Karpas-422 (cell line): ENCODE data around the gene FBXO21. TPM values are rescaled to one million over a fixed set of nuclear protein-coding genes. Genes with fewer than 3 reads are reported as not detected.

Experiments used
- DNase-seq: peaks from one replicate; pipeline ENCODE4 v3.0.0-alpha.2; 2015
- H2AFZ ChIP-seq: fragments of 200-600 bp; sonication (generic); 2 replicates; pipeline ENCODE4 v1.6.1; 2014; ENCODE audit warnings: antibody characterized with exemption, low read length, mixed read lengths
- H3K27ac ChIP-seq: fragments of 200-600 bp; sonication (generic); 2 replicates; pipeline ENCODE4 v1.5.1; 2014; ENCODE audit warnings: mild to moderate bottlenecking, low read length, moderate library complexity
- H3K27me3 ChIP-seq: fragments of 200-600 bp; sonication (generic); 2 replicates; pipeline ENCODE4 v1.6.1; 2014; ENCODE audit warnings: low read length, mixed read lengths
- H3K36me3 ChIP-seq: fragments of 200-600 bp; sonication (generic); 2 replicates; pipeline ENCODE4 v1.6.1; 2014; ENCODE audit warnings: low read length, mixed read lengths; ENCODE audit not compliant: insufficient read depth
- H3K4me1 ChIP-seq: fragments of 200-600 bp; sonication (generic); 2 replicates; pipeline ENCODE4 v1.6.1; 2014; ENCODE audit warnings: mild to moderate bottlenecking, low read length, mixed read lengths
- H3K4me2 ChIP-seq: fragments of 200-600 bp; sonication (generic); 2 replicates; pipeline ENCODE4 v1.6.1; 2014; ENCODE audit warnings: low read length, low read depth, mild to moderate bottlenecking; ENCODE audit not compliant: poor library complexity, severe bottlenecking
- H3K4me3 ChIP-seq: fragments of 200-600 bp; sonication (generic); 2 replicates; pipeline ENCODE4 v1.5.1; 2014; ENCODE audit warnings: mild to moderate bottlenecking, antibody characterized with exemption, low read length, mixed read lengths
- H3K79me2 ChIP-seq: fragments of 200-600 bp; sonication (generic); 2 replicates; pipeline ENCODE4 v1.6.1; 2014; ENCODE audit warnings: mild to moderate bottlenecking, low read length, mixed read lengths
- H3K9ac ChIP-seq: fragments of 200-600 bp; sonication (generic); 2 replicates; pipeline ENCODE4 v1.6.0; 2014; ENCODE audit warnings: low read length
- H3K9me2 ChIP-seq: fragments of 200-600 bp; sonication (generic), shearing (Covaris generic); replicated peaks from 2 replicates; pipeline ENCODE4 v1.6.0; 2014; ENCODE audit warnings: mild to moderate bottlenecking, low read length, moderate library complexity; ENCODE audit not compliant: insufficient read depth
- H3K9me3 ChIP-seq: fragments of 300-700, 200-600 bp; sonication (generic); 2 replicates; pipeline ENCODE4 v1.6.1; 2014; ENCODE audit warnings: low read length, mixed read lengths
- H4K20me1 ChIP-seq: fragments of 200-600 bp; sonication (generic); 2 replicates; pipeline ENCODE4 v1.6.1; 2014; ENCODE audit warnings: mild to moderate bottlenecking, antibody characterized with exemption, low read length, low read depth; ENCODE audit not compliant: insufficient read depth
- total RNA-seq: library from RNA; depleted of rRNA; stranded (reverse); fragments of >200 nt; shearing (Covaris generic); gene quantifications from 2 replicates; pipeline ENCODE4 v1.2.3, GENCODE V29; 2014; ENCODE audit warnings: low replicate concordance

Gene FBXO21
- total RNA-seq, 1 experiment from 2014 or later, result 32.7 TPM

DNA sequence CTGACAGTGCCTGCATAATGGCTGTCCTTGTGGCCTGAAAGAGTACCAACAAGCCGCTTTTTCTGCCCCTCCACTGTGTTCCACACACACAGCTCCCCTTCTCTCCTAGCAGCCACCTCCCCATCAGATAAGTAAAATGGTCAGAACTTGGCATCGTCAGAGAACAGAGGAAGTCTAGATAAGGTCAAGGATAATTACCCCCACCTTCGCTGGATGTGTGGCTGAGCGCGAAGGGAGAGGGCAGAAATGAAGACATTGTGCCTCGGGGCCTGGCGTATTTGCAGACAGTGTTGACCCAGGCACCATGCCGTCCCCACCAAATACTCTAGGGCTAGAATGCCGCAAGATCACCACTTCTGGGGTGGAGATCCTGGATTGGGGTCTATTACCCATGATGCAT is 30.6 kb downstream of the FBXO21 start:
- Histone ChIP-seq H3K4me2 (no peak overlapping the region), H2AFZ (no peak overlapping the region), H3K4me3 (no peak overlapping the region), H3K9ac (no peak overlapping the region), H4K20me1 (peaks cover 8% of the 10 kb centered on the region; the same call in 1 of the 2 replicates), H3K9me3 (no peaks in the 10 kb centered on the region), H3K27ac (no peak overlapping the region), H3K4me1 (no peaks in the 10 kb centered on the region), H3K36me3 (peaks cover 55% of the 10 kb centered on the region), H3K9me2 (no peaks in the 10 kb centered on the region), H3K79me2 (no peaks in the 10 kb centered on the region), H3K27me3 (no peaks in the 10 kb centered on the region)
- no peak for DNase-seq

DNA sequence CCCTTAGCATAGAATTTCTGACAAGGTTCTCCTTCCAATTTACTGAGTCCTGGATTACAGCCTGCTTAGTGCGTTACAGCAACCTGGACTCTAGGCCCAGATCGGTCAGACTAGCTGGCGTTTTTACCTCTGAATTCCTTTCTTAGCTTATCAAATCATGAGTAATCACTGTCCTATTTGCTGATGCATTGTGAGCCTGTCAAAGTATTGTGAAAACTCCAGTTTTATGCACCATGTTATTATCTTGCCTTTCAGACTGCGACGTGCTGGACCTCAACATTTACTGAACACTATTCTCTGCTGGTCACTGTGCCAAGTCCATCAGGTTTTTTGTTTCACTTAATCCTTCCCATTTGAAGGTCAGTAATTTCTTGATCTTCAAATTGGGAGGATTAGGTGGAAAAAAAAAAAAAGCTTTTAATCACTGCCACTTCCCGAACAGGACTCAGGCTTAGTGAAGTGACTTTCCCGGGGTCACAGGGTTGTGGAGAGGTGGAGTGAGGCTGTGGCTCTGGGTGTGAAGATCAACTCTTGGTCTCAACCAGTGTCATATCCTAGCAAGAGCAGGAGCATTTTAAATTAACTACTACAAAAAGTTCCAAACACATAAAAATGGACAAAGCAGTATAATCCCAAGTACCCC is 31.2 kb downstream of the FBXO21 start:
- H3K4me3 ChIP-seq, result no peak overlapping the region
- no peaks in the 10 kb centered on the region for H3K9me2 ChIP-seq
- DNase-seq, result no peak
- no peak overlapping the region for H3K27ac ChIP-seq
- no peak overlapping the region for H2AFZ ChIP-seq
- no peak overlapping the region for H3K9ac ChIP-seq
- H3K27me3 ChIP-seq, result no peaks in the 10 kb centered on the region
- peaks cover 60% of the 10 kb centered on the region for H3K36me3 ChIP-seq
- 0 out of 2 replicates have a peak, but pooled peaks cover 6% of the 10 kb centered on the region for H3K79me2 ChIP-seq
- no peaks in the 10 kb centered on the region for H3K9me3 ChIP-seq
- H4K20me1 ChIP-seq, result peaks cover 12% of the 10 kb centered on the region; the same call in 1 of the 2 replicates
- H3K4me1 ChIP-seq, result no peaks in the 10 kb centered on the region
- no peak overlapping the region for H3K4me2 ChIP-seq

DNA sequence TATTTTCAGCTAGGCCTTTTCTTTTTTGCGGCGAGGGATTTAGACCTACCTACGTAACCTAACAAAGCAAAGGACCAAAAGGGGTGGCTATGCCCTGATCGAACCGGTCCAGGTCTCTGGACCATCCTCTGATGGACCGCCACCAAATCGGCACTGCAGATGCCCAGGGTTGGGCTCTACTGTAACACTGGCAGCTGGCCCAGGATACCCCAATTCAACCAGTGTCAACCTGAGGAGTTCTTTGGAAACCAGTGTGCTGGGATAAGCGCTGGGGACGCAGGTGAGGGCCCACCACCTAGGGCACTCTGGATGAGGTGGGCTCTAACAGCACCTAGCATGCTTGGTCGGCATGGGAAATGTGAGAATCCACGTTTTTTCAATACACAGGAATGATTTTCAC is 32.2 kb downstream of the FBXO21 start:
- Histone ChIP-seq H3K4me2 (no peak overlapping the region), H3K9me3 (no peaks in the 10 kb centered on the region), H3K79me2 (0 out of 2 replicates have a peak, but pooled peaks cover 9% of the 10 kb centered on the region), H3K9ac (no peak overlapping the region), H3K4me1 (no peaks in the 10 kb centered on the region), H3K4me3 (no peak overlapping the region), H3K27me3 (no peaks in the 10 kb centered on the region), H2AFZ (no peak overlapping the region), H3K36me3 (peaks cover 64% of the 10 kb centered on the region), H3K9me2 (no peaks in the 10 kb centered on the region), H4K20me1 (peaks cover 12% of the 10 kb centered on the region; the same call in 1 of the 2 replicates), H3K27ac (no peak overlapping the region)
- DNase-seq, result no peak

DNA sequence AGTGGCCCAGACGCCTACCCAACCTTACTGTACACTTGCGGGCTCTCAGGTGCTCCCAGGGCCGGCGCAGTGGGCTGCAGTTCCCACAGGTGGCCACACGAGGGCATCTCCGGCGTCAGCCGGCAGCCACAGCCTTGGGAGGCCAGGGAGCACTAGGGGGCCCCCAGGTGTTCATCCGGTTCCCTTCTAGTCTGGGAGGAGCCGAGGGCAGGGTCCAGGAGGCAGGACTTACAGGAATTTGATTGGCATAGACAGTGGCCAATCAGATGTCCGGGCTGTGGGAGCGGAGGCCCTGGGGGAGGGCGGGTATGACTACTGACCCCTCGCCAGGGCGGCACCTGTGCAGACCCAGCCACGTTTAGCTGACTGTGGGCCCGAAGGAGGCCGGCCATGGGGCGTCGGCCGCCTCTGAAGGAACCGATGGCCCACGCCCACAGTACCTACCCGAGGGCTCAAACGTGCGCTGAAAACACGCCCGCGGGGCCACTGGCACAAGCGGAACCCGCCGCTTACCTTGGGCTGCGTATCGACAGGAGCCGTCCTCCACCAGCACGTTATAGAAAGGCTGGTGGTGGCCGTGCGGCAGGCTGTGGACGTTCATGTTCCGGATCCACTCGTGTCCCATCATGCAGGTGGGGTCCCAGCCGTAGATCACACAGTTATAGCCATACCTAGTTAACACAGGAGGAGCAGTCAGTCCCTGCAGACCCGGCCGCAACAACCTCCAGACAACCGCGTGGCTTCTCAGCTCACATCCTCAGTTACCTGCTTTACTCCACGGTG is 34.8 kb downstream of the FBXO21 start:
- H3K36me3 ChIP-seq, result peaks cover 63% of the 10 kb centered on the region; the same call in 1 of the 2 replicates
- no peak overlapping the region for H3K27ac ChIP-seq
- DNase-seq, result peak; percentile 97

DNA sequence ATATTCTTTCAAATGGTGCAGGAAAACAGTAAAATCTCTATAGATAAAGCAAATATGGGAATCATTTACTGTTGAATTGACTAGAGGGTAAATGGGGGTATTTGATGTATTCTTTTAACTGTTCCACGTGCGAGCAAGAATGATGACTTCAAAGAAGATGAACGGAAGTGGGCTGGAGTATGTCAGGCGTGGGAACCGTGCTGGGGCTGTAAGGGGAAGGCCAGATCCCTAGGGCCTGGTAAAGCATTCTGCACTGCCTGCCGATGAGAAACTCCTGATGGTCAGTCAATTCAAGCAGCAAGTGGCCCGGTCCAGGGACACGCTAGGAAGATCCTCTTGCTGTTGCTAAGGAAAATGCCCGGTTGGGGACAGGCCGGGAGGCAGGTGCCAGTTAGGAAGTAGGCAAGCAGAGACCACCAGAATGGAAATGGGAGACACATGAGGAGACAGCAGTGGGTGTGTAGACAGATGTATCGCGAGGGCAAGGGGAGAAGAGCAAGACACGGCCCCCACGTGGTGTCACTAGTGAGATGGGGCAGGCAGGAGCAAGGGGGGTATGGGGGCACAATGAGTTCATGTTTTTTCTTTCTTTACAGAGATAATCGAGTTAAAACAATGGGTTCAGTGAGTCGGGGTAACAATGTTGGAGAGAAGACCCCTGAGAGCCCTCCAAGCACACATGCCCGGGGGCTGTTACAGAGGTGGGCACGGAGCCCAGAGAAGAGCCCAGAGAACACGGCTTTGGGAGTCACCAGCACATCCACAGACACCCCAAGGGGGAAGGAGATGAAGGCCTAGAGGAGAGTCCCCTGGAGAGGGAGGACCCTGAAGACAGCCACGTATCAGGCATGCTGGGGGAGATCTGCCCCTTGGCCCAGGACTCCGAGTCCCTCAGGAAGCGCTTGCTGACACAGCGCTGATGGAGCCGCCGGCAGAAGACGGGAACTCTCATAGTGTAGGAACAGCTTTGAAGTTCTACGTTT is 37.2 kb downstream of the FBXO21 start:
- H3K27ac ChIP-seq, result no peak overlapping the region
- H3K9me2 ChIP-seq, result no peaks in the 10 kb centered on the region
- no peaks in the 10 kb centered on the region for H3K27me3 ChIP-seq
- no peak overlapping the region for H3K4me3 ChIP-seq
- no peak for DNase-seq
- no peaks in the 10 kb centered on the region for H3K4me1 ChIP-seq
- H3K36me3 ChIP-seq, result peaks cover 47% of the 10 kb centered on the region; the same call in 1 of the 2 replicates
- no peak overlapping the region for H2AFZ ChIP-seq
- 0 out of 2 replicates have a peak, but pooled peaks cover 9% of the 10 kb centered on the region for H3K79me2 ChIP-seq
- peaks cover 12% of the 10 kb centered on the region; the same call in 1 of the 2 replicates for H4K20me1 ChIP-seq
- no peaks in the 10 kb centered on the region for H3K9me3 ChIP-seq
- H3K4me2 ChIP-seq, result no peak overlapping the region
- H3K9ac ChIP-seq, result no peak overlapping the region

More for the DNA sequence above, 34.8 kb downstream of the FBXO21 start:
- peaks cover 12% of the 10 kb centered on the region; the same call in 1 of the 2 replicates for H4K20me1 ChIP-seq
- no peak overlapping the region for H3K4me2 ChIP-seq
- no peaks in the 10 kb centered on the region for H3K27me3 ChIP-seq
- H2AFZ ChIP-seq, result no peak overlapping the region
- no peak overlapping the region for H3K4me3 ChIP-seq
- H3K9me2 ChIP-seq, result no peaks in the 10 kb centered on the region
- no peak overlapping the region for H3K9ac ChIP-seq
- H3K9me3 ChIP-seq, result no peaks in the 10 kb centered on the region
- no peaks in the 10 kb centered on the region for H3K4me1 ChIP-seq
- 0 out of 2 replicates have a peak, but pooled peaks cover 9% of the 10 kb centered on the region for H3K79me2 ChIP-seq

DNA sequence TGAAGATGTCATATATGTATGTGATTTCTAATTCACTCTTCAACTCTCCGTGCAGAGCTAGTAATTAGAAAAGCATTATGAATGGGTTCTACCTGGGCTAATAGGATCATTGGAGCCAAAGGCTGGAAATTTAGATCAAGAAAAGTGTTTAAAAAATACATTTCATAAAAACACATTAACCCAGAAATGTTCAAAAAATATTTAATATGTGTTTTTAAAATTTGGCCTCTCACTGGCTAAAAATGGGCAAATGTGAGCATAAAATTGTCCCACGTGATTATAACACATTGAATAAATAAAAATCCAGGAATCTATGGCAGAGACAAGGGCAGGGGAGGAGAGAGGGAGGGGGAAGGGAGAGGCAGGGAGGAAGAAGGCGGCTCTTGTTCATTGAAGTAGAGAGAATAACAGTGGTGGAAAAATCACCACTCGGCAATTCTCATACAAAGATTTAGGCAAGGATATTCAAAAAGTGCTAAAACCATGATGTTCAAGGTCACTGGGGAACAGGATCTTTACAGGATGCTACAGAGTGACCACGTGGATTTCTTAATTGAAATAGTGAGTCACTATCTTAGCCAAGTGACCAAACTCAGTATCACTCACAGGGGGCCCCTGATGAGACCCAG is 38.8 kb downstream of the FBXO21 start:
- Histone ChIP-seq H3K27ac (no peak overlapping the region), H3K9me3 (no peaks in the 10 kb centered on the region), H4K20me1 (peaks cover 12% of the 10 kb centered on the region; the same call in 1 of the 2 replicates), H3K79me2 (0 out of 2 replicates have a peak, but pooled peaks cover 9% of the 10 kb centered on the region), H3K9ac (no peak overlapping the region), H3K4me1 (no peaks in the 10 kb centered on the region), H3K4me2 (no peak overlapping the region), H3K9me2 (no peaks in the 10 kb centered on the region), H3K27me3 (no peaks in the 10 kb centered on the region), H2AFZ (no peak overlapping the region), H3K4me3 (no peak overlapping the region), H3K36me3 (peaks cover 36% of the 10 kb centered on the region; the same call in 1 of the 2 replicates)
- DNase-seq, result no peak

DNA sequence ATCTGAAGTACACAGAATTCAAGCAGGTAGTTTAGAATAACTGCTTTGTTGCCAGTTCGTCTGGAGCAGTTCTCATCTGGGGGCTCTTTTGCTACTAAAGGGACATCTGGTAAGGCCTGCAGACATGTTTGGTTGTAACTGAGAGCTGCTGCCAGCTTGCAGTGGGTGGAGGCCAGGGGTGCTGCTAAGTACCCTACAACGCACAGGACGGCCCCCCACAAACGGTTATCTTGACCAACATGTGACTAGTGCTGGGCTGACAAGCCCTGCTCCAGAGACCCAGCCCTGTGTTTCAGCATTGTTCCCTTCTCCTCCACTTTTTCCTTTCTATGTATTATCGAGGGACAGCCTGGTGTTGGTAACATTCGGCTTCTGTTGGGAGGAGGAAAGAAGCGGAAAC is 40.8 kb downstream of the FBXO21 start:
- no peaks in the 10 kb centered on the region for H3K9me2 ChIP-seq
- DNase-seq, result no peak
- H3K4me2 ChIP-seq, result no peak overlapping the region
- no peak overlapping the region for H3K27ac ChIP-seq
- 0 out of 2 replicates have a peak, but pooled peaks cover 7% of the 10 kb centered on the region for H3K79me2 ChIP-seq
- peaks cover 7% of the 10 kb centered on the region; the same call in 1 of the 2 replicates for H4K20me1 ChIP-seq
- H3K9ac ChIP-seq, result no peak overlapping the region
- H3K27me3 ChIP-seq, result no peaks in the 10 kb centered on the region
- H3K4me3 ChIP-seq, result no peak overlapping the region
- H3K36me3 ChIP-seq, result peaks cover 27% of the 10 kb centered on the region; the same call in 1 of the 2 replicates
- H3K9me3 ChIP-seq, result no peaks in the 10 kb centered on the region
- H2AFZ ChIP-seq, result no peak overlapping the region
- no peaks in the 10 kb centered on the region for H3K4me1 ChIP-seq
